Prostate gland (tissue), 2 donors: ENCODE data around the gene STARD8. TPM values are rescaled to one million over a fixed set of nuclear protein-coding genes. Genes with fewer than 3 reads are reported as not detected.
"Not testable (repeated sequence)": the region's sequence is repeated elsewhere in the genome, so short reads cannot be mapped to it uniquely, and the experiment has no call there.

Source experiments
- DNase-seq: peaks from one replicate; pipeline ENCODE4 v3.0.0-alpha.2; 2019; ENCODE audit warnings: low spot score
- H3K27ac ChIP-seq, 2 donors: fragments of 200-600 bp; sonication (generic); 2 replicates each; pipeline ENCODE4 v1.5.1; 2017 to 2019
- H3K27me3 ChIP-seq: fragments of 200-600 bp; sonication (generic); replicated peaks from 2 replicates; pipeline ENCODE4 v1.5.1; 2019; ENCODE audit not compliant: insufficient read depth
- H3K36me3 ChIP-seq, 2 donors: fragments of 200-600 bp; sonication (generic); 1 replicate in 1 of 2; 2 replicates in 1 of 2; pipeline versions ENCODE4 v1.5.1 to v1.8.1; 2017 to 2019
- H3K4me1 ChIP-seq: fragments of 200-600 bp; sonication (generic); replicated peaks from 2 replicates; pipeline ENCODE4 v1.5.1; 2019
- H3K4me3 ChIP-seq, 2 donors: fragments of 200-600 bp; sonication (generic); 2 replicates each; pipeline ENCODE4 v1.5.1; 2017 to 2019
- H3K9me3 ChIP-seq: fragments of 200-600 bp; sonication (generic); 2 replicates; pipeline ENCODE4 v1.5.1; 2017
- CTCF ChIP-seq, 4 experiments: fragments of 200-600 bp in 2 of 4; fragments of 450-650 bp in 2 of 4; sonication (generic) in 2 of 4; IDR thresholded peaks; 1 replicate in 3 of 4; 2 replicates in 1 of 4; pipeline ENCODE4 v1.5.1; 2016 to 2019; ENCODE audit warnings: antibody characterized with exemption in 4 of 4, mild to moderate bottlenecking in 2 of 4, moderate library complexity in 2 of 4
- POLR2A ChIP-seq: fragments of 450-650 bp; IDR thresholded peaks from one replicate; pipeline ENCODE4 v1.6.1; 2016; ENCODE audit warnings: antibody characterized with exemption, mild to moderate bottlenecking
- POLR2AphosphoS5 ChIP-seq: sonication (generic); formaldehyde crosslinking; IDR thresholded peaks from one replicate; pipeline ENCODE4 v1.6.1; 2017; ENCODE audit warnings: antibody characterized with exemption
- WGBS: methylation state at CpG from one replicate; pipeline ENCODE4 v1.1.5; 2018; 5-methylcytosine and 5-hydroxymethylcytosine counted together
- intact Hi-C: fragments of 100-400 bp; cut with DNase I; formaldehyde crosslinking; loops from one replicate; pipeline ENCODE4 v1.14.2; 2022
- total RNA-seq, 2 donors: library from RNA; depleted of rRNA; stranded (reverse); fragments of >200 nt; gene quantifications; one replicate each; pipeline ENCODE4 v1.1.0, GENCODE V29; 2016

STARD8 gene
- total RNA-seq, 2 donors from 2014 or later, result 5.6 to 14.3 TPM

DNA sequence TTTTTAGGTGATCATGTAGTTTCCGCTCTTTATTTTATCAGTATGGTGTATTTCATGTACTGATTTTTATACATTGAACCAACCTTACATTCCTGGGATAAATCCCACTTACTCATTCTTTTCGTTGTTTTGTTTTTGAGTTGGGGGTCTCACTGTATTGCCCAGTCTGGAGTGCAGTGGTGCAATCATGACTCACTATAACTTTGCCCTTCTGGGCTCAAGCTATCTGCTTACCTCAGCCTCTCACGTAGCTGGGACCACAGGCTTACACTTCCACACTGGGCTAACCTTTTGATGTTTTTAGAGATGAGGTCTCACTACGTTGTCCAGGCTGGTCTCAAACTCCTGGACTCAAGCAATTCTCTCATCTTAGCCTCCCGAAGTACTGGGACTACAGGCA lies 19.5 kb upstream of the STARD8 start:
- Histone ChIP-seq H3K4me3 (no peak overlapping the region), H3K27me3 (no peaks in the 10 kb centered on the region), H3K9me3 (no peaks in the 10 kb centered on the region), H3K36me3 (no peaks in the 10 kb centered on the region), H3K4me1 (no peaks in the 10 kb centered on the region), H3K27ac (no peak overlapping the region)
- intact Hi-C loops, result no loop called here
- DNase-seq, result no peak
- 92% methylated on average over 5 of the region's 5 CpGs for WGBS
- TF ChIP-seq POLR2A, result no peak
- no peak for TF ChIP-seq CTCF (IDR thresholded peaks at IDR 0.05)
- no peak for TF ChIP-seq POLR2AphosphoS5

DNA sequence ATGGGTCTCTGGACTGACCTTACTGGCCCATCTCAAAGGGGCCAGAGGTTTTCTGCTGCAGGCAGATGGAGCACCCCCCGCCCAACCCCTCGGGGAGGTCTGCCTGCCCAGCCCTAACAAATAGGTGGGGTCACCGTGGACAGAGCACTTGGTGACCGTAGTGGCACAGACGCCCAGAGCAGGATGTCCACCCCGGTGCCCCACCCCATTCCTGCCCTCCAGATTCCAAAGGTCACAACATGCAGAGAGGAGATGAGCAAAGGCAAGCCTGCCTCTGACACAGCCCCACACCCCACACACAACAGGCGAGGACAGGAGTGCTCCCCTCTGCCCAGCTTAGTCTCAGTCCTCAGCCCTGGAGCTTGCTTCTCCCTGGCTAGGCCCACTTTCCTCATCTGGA lies 17.5 kb upstream of the STARD8 start:
- DNase-seq, H3K36me3 ChIP-seq, H3K4me1 ChIP-seq, H3K27ac ChIP-seq, H3K9me3 ChIP-seq, intact Hi-C loops, H3K4me3 ChIP-seq, H3K27me3 ChIP-seq: not testable (repeated sequence)
- WGBS, result 90% methylated on average over 2 of the region's 7 CpGs

- TF ChIP-seq POLR2AphosphoS5 (no peak), POLR2A (no peak), CTCF (IDR thresholded peaks at IDR 0.05) (no peak)
- WGBS, result 78% methylated on average over 4 of the region's 4 CpGs
- H3K4me1 ChIP-seq, result no peaks in the 10 kb centered on the region
- no peak for DNase-seq
- intact Hi-C loops, result no loop called here
- no peaks in the 10 kb centered on the region for H3K36me3 ChIP-seq
- H3K9me3 ChIP-seq, result no peaks in the 10 kb centered on the region
- no peak overlapping the region for H3K27ac ChIP-seq
- H3K4me3 ChIP-seq, result no peak overlapping the region
- H3K27me3 ChIP-seq, result no peaks in the 10 kb centered on the region
These were observed 16.1 kb upstream of the STARD8 start for GRCh38 chrX:68631336-68631735.

DNA sequence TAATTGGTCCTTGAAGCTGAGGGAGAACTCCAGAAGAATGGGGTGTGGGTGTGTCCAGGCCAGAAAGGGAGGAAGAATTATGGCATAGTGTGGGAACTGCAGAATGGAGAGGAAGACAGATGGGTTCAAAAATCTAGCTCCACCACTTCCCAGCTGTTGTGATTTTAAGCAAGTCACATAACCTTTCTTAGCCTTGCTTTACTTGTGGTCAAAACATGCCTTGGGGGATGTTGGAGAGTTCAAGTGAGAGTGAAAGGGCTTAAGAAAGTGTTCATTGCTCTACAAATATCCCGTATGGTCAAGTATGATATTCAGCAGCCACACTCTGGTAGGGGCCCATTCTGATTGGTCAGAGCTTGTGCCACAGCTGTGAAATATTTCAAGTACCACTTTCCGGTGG lies 15.0 kb upstream of the STARD8 start:
- intact Hi-C loops, result no loop called here
- 95% methylated on average over 2 of the region's 2 CpGs for WGBS

DNA sequence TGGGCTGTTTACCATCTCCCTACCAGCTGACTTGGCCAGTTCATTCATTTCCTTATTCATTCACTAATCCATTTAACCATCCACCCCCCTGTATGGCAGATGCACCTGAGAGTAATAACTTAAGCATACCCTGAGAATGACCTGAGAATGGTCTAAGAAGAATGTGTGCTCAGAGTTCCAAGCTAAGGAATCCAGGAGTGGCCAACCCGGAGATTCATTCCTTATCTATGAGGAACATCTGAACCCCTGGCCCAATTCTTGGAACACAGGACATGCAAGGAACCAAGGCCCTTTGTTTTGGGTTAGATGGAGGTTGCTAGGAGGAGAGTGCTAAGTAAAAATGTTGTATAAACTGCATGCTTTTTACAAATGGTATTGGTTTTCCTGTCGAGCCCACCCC lies 13.5 kb upstream of the STARD8 start:
- intact Hi-C loops, result no loop called here
- 18% methylated on average over 2 of the region's 2 CpGs for WGBS
- H3K36me3 ChIP-seq, result no peaks in the 10 kb centered on the region
- no peaks in the 10 kb centered on the region for H3K4me1 ChIP-seq
- TF ChIP-seq CTCF (IDR thresholded peaks at IDR 0.05), result no peak
- no peak for TF ChIP-seq POLR2A
- no peak for TF ChIP-seq POLR2AphosphoS5
- no peak overlapping the region for H3K4me3 ChIP-seq
- no peak for DNase-seq
- no peaks in the 10 kb centered on the region for H3K27me3 ChIP-seq
- no peaks in the 10 kb centered on the region for H3K9me3 ChIP-seq
- H3K27ac ChIP-seq, result no peak overlapping the region

More for the DNA sequence above, 15.0 kb upstream of the STARD8 start:
- H3K27me3 ChIP-seq, result no peaks in the 10 kb centered on the region
- no peaks in the 10 kb centered on the region for H3K9me3 ChIP-seq
- TF ChIP-seq POLR2A (no peak), POLR2AphosphoS5 (no peak), CTCF (IDR thresholded peaks at IDR 0.05) (no peak)
- no peaks in the 10 kb centered on the region for H3K36me3 ChIP-seq
- H3K4me1 ChIP-seq, result no peaks in the 10 kb centered on the region
- no peak overlapping the region for H3K27ac ChIP-seq
- H3K4me3 ChIP-seq, result no peak overlapping the region
- no peak for DNase-seq
